Kasumi-1 (cell line): ENCODE results near the gene ZNF234.
"Not testable (repeated sequence)": the region's sequence is repeated elsewhere in the genome, so short reads cannot be mapped to it uniquely, and the experiment has no call there.

Source experiments
- DNase-seq, 2 experiments: peaks; one replicate each; lab custom pipeline; 2025; lab: John Stamatoyannopoulos, UW

Gene ZNF234

DNA sequence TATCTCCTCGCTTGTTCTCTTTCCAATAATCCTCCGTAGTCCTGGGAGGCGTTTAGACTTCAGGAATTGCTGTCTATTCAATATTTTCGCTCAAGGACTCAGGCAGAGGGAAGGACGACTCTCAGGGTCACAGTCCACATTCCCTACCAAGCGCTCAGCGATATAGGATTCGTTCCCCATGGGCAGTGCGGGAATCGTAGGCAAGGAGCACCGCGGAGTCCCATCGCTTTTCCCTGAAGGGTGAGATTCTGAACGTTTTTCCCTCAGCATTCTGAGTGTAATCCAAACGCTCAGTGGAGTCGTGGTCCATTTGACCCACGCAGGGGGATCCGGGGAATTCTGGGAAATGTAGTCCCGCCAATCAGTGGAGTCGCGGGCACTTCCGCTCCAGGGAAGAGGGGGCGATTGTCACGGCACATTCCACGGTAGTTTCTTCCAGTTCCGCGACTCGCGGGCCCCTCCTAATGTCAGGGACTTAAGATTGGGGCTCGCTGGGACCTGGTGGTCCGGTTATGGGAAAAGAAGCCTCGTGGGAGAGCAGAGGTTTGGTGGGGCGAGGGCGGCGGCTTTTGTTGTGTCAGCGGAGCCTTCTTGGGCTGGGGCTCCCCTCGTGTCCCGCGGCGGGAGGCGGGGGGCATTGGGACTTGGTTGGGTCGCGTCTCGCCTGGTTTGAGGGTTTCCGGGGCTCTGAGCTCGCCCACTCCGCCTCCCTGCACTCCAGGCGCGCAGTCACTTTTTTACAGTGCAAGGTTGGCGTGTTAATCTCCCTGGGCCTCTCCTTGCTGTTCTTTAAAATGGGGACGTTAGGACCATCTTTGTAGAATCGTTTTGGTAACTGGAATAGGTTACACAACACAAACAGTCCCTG, at the start of gene ZNF234:
TSS of gene ZNF234 (plus strand) at position 364 of the 868 bp plus-strand sequence. CDS start 3,079 bp downstream, outside the sequence.
- DNase-seq: peak; percentile 71 to 79

DNA sequence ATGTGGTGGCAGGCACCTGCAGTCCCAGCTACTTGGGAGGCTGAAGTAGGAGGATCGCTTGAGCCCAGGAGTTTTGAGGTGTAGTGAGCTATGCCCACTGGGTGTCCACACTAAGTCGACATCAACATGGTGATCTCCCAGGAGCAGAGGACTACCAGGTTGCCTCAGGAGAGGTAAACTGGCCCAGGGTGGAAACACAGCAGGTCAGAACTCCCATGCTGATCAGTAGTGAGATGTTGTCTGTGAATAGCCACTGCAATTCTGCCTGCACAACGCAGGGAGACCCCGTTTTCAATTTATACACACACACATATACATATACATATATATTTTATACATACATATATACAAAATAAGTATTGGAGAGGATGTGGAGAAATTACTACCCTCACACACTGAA, 49.2 kb upstream of the ZNF234 start:
- DNase-seq: no peak

DNA sequence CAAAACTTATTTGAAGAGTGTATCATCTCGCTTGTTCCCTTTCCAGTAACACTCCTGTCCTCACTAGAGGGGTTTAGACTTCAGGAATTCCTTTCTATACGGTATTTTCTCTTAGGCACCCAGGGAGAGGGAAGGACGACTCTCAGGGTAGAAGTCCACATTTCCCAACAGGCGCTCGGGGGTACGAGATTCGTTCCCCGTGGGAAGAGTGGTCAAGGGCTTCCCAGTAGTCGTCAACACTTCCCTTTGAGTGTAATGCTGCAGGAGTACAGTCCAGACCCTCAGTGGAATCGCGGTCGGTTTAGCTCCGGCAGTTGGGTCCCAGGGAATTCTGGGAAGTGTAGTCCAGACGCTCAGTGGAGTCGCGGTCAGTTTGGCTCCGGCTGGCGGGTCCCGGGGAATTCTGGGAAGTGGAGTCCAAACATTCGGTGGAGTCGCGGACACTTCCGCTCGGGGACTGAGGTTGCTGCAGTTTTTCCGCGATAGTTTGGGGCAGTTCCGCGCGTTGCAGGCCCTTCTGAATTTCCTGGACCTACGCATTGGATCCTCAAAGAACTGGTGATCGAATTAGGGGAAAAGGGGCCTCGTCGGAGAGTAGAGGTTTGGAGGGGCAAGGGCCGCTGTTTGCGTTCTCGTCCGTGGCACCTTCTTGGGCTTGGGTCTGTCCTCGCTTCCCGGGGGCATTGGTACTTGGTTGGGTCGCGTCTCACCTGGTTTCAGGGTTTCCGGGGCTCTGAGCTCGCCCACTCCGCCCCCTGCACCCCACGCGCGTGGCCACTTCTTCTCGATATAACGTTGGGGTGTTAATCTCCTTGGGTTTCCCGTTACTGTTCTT, 47.2 kb upstream of the ZNF234 start, which contains the start of gene ZNF224:
TSS of gene ZNF224 (plus strand) at position 431 of the 835 bp plus-strand sequence. CDS start 3,513 bp downstream, outside the sequence.
- peak; percentile 95 to 96 for DNase-seq

DNA sequence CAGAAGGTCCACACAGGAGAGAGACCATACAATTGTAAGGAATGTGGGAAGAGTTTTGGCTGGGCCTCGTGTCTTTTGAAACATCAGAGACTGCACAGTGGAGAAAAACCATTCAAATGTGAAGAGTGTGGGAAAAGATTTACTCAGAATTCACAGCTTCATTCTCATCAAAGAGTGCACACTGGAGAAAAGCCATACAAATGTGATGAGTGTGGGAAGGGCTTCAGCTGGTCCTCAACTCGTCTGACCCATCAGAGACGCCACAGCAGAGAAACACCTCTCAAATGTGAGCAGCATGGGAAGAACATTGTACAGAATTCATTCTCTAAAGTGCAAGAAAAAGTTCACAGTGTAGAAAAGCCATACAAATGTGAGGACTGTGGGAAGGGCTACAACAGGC, 33.6 kb upstream of the ZNF234 start:
- no peak for DNase-seq

DNA sequence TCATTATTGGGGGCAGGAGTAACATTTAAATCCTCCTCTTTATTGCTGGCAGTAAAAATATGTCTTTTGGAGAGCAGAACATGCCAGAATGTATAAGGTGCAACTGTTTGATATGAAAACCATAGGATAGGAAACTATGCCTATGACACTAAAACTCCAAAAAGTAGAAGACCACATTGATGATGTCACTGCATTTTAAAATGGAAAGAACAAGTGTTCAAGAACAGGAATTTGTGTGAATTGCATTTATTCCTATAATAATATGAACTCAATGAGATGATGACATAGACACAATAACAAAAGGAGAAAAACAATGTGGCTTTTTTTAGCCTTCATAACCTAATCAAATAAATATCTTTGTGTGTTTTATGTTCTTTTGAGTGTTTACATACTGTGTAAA, 31.9 kb upstream of the ZNF234 start:
- no peak for DNase-seq

DNA sequence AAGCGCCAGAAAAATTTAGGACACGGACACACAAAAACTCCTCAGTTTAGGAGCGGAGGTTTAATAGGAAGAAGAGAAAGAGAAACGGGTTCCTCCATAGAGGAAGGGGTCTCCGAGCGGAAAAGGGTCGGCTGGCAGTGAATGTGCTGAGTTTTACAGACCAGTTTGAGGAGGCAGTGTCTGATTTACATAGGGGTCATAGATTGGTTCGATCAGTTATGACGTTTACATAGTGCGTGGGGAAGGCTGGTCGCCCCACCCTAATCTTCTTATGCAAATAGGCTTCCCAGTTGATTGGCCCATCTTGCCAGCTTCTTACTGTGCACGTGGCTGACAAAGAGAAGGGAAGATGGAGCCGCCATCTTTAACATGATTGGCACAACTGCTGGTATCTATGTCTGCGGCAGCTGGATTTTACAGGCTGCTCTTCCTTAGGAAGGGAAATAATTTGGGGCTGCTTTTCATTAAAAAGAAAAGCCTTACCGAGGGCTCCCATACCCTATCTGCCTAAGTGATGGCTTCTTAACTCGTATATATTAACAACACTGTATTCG, 29.4 kb upstream of the ZNF234 start:
- DNase-seq: no peak

DNA sequence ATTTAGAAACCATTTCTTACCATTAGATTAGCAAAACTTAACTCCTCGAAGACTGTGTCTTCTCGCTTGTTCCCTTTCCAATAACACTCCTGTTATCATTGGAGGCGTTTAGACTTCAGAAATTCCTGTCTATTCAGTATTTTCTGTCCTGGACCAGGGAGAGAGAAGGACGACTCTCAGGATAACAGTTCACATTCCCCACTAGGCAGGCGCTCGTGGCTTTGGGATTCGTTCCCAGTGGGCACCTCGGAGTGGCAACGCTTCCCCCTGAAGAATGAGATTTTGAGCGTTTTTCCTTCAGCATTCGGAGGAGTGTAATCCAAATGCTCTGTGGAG, 28.6 kb upstream of the ZNF234 start:
- no peak for DNase-seq

DNA sequence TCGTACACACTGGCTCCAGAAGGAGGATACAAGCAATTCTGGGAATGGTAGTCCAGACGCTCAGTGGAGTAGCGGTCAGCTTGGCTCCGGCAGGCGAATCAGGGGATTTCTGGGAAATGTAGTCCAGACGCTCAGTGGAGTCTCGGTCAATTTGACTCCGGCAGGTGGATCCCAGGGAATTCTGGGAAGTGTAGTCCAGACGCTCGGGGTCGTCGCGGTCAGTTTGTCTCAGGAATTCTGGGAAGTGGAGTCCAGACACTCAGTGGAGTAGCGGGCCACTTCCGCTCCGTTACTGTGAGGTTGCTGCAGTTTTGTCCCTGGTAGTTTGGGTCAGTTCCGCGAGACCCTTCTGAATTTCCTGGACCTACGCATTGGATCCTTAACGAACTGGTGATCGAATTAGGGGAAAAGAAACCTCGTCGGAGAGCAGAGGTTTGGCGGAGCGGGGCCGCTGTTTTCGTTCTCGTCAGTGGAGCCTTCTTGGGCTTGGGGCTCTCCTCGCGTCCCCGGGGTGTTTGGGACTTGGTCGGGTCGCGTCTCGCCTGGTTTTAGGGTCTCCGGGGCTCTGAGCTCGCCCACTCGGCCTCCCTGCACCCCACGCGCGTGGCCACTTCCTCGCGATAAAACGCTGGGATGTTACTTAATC, 28.1 kb upstream of the ZNF234 start, which contains the start of gene ZNF225:
TSS of gene ZNF225 (plus strand) at position 262 of the 646 bp plus-strand sequence. CDS start 2,429 bp downstream, outside the sequence.
- peak; percentile 98 for DNase-seq

DNA sequence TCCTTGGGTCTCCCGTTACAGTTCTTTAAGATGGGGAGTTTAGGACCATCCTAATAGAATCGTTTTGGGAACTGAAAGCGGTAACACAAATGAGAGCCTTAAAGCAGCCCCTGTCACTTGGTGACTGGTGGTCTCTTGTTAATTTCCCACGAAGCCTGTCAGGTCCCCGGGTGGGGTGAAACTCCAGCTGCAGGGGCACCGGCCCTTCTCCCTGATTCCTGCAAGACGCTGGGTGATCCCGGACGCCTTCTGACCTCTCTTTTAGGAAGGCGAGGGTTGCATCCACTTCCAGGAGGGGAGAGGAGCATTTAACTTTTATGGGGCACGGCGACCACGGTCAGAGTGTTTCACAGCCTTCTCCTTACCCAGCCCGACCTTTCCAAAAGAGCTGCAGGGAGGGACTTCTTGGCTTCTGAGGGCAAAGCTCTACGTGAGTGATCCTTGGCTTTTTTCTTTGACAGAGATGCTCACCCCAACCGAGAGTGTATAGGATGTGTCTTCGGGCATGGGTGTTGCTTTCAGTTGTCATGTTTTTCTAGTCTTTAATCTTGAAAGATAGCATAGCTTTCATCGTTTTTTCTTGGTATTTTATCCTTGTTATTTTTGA, 27.5 kb upstream of the ZNF234 start:
- DNase-seq: peak in 1 of 2 experiments; percentile 57

DNA sequence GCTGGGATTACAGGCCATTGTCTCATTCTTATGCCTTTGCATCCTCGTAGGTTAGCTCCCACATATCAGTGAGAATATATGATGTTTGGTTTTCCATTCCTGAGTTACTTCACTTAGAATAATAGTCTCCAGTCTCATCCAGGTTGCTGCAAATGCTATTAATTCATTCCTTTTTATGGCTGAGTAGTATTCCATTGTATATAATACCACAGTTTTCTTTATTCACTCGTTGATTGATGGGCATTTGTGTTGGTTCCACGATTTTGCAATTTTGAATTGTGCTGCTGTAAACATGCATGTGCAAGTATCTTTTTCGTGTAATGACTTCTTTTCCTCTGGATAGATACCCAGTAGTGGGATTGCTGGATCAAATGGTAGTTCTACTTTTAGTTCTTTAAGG, 20.2 kb upstream of the ZNF234 start:
- DNase-seq: not testable (repeated sequence)

DNA sequence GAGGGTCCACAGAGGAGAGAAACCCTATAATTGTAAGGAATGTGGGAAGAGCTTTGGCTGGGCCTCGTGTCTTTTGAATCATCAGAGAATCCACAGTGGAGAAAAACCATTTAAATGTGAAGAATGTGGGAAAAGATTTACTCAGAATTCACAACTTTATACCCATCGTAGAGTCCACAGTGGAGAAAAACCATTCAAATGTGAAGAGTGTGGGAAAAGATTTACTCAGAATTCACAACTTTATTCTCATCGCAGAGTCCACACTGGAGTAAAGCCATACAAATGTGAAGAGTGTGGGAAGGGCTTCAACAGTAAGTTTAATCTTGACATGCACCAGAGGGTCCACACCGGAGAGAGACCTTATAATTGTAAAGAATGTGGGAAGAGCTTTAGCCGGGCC, 9.4 kb upstream of the ZNF234 start:
- DNase-seq: no peak

DNA sequence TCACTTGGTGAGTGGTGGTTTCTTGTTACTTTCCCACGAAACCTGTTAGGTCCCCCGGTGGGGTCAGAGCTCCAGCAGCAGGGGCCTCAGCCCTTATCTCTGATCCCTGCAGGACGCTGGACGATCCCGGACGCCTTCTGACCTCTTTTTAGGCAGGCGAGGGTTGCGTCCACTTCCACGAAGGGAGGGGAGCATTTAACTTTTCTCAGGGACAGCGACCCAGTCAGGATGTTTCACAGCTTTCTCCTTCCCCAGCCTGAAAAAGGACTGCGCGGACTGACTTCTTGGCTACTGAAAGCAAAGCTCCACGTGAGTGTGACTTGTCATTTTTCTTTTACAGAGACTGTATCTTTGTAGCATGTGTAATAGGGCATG, 692 bp downstream of the ZNF234 start:
- DNase-seq: peak; percentile 21

DNA sequence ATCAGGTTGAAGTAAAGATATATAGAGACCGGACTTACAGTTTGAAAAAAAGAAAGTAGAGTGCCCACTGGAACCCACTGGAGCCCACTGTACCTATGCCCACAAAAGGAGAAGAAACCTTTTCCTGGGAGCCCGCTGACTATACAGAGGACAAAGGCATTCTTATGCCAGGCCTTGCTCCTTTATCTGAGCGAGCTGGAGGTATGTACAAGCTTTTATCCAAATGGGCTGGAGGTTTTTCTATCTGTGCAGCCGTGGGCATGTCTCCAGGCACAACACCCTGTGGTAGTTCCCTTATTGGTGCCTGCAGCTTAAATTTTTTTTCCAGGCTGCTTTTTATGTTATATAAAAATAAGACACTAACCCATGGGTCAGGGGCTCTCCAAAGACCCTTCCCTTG, 8.4 kb downstream of the ZNF234 start:
- DNase-seq: no peak

DNA sequence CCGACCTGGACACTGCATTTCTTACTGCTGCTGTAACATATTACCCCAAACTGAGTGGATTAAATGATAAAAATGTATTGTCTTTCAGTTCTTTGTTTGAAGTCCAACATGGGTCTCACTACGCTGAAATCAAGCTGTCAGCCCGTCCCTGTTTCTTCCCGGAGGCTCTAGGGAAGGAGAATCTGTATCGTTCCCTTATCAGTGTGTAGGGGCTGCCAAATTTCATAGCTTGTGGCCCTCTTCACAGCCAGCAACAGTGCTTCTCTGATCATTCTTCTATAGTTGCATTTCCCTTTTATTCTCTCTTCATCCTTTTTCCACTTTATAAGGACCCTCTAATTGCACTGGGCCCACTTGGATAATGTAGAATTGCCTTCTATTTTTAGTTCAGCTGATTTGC, 10.1 kb downstream of the ZNF234 start:
- no peak for DNase-seq

DNA sequence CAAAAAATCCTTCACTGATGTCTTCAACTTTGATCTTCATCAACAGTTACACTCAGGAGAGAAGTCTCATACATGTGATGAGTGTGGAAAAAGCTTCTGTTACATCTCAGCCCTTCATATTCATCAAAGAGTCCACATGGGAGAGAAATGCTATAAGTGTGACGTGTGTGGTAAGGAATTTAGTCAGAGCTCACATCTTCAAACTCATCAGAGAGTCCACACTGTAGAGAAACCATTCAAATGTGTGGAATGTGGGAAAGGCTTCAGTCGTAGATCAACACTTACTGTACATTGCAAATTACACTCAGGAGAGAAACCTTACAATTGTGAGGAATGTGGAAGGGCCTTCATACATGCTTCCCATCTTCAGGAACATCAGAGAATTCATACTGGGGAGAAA, 15.1 kb downstream of the ZNF234 start:
- no peak for DNase-seq

DNA sequence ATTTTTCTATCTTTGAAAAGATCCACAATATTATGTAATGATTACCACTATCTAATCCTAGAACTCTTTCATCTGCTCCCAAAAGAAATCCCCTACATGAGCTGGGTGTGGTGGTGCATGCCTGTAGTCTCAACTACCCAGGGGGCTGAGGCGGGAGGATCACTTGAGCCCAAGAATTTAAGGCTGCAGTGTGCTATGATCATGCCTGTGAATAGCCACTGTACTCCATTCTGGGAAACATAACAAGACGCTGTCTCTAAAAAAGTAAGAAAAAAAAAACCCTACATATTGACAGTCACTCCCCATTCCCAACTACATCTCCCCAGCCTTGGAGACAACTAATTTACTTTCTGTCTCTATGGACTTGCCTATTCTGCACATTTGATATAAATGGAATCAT, 22.4 kb downstream of the ZNF234 start:
- no peak for DNase-seq

DNA sequence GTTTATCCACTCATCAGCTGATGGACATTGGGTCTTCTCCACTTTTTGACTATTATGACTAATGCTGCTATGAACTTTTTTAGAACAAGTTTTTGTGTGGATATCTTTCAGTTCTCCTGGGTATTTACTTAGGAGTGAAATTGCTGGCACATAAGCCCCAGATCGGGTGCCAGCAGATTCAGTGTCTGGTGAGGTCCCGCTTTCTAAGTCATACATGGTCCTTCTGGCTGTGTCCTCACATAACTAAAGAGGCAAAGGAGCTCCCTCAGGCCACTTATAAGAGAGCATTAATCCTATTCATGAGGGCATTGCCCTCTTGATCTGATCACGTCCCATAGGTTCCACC, 22.9 kb downstream of the ZNF234 start:
- DNase-seq: no peak

DNA sequence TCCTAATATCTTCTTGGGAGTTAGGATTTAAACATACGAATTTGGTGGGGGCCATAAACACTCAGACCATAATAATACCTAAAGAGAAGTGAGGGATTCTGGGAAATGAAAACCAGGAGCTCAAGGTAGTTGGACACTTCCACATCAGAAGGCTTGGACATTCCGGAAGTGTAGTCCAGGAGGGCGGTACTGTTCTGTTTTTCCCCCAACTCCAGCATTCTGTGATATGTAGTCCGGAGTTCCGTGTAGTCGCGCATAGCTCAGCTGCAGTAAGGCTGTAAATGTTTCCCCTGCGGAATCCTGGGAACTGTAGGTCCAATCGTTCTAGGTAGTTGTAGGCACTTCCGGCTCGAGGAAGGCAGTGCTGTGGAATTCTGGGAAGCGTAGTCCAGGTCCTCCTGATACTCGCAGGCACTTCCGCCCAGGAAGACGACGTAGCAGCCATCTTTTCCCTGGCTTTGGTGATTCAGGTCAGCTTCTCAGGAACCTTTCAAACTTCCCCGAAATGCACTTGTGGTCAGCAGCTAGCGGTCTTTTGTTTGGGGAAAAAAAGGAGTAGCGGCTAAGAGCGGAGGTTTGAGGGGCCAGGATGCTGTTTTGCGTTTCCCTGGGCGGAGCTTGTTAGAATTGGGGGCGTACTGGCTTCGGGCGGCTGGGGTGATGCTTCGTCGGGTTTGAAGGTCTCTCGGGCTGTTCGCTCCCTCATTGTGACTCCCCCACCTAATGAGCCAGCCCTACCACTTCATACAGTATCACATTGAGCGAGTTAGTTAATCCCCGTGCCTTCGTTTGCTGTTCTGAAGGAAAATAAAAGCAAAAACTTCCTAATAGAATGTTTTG, 23.5 kb downstream of the ZNF234 start, which contains the start of gene ZNF226:
TSS of gene ZNF226 (plus strand) at position 428 of the 840 bp plus-strand sequence. CDS start 4,981 bp downstream, outside the sequence.
- peak; percentile 99 to 100 for DNase-seq

DNA sequence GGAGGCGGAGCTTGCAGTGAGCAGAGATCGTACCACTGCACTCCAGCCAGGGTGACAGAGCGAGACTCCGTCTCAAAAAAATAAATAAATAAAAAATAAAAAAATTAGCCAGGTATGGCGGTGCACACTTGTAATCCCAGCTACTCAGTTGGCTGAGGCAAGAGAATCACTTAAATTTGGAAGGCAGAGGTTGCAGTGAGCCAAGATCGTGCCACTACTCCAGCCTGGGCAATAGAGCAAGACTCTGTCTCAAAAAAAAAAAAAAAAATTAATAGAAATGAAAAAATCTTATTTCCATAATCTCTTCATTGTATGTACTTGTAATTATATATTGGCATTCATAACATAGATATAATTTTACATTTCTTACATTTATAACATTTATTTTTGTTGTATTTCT, 29.3 kb downstream of the ZNF234 start:
- DNase-seq: not testable (repeated sequence)

DNA sequence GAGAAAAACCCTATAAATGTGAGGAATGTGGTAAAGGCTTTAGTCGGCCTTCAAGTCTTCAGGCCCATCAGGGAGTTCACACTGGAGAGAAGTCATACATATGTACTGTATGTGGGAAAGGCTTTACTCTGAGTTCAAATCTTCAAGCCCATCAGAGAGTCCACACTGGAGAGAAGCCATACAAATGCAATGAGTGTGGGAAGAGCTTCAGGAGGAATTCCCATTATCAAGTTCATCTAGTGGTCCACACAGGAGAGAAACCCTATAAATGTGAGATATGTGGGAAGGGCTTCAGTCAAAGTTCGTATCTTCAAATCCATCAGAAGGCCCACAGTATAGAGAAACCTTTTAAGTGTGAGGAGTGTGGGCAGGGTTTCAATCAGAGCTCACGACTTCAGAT, 35.2 kb downstream of the ZNF234 start:
- DNase-seq: no peak

DNA sequence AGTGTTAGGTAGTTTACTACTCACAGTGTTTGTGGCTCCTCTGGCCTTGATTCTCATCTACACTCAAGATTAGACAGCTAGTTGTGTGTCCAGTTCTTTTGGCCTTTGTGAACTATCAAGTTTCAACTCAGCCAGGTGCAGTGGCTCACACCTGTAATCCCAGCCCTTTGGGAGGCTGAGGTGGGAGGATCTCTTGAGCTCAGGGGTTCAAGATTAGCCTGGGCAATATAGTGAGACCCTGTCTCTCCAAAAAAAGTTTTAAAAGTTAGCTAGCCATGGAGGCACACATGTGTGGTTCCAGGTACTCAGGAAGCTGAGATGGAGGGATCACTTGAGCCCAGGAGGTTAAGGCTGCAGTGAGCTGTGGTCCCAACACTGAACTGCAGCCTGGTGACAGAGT, 39.6 kb downstream of the ZNF234 start:
- DNase-seq: no peak
